ENCODE data around the gene VSX1. TPM values are rescaled to one million over a fixed set of nuclear protein-coding genes. Genes with fewer than 3 reads are reported as not detected.

VSX1 gene
- total and polyA plus RNA-seq, 4 donors: 0.03 to 0.08 TPM; not detected in 2

- TF ChIP-seq SP1 (IDR thresholded peaks at IDR 0.05): no peak
- no peak for TF ChIP-seq REST (IDR thresholded peaks at IDR 0.05)
- TF ChIP-seq NR2F2 (IDR thresholded peaks at IDR 0.05): no peak
- TF ChIP-seq ZBTB33 (IDR thresholded peaks at IDR 0.05): no peak
- no peak for TF ChIP-seq RXRA (IDR thresholded peaks at IDR 0.05)
- TF ChIP-seq FOXA2 (IDR thresholded peaks at IDR 0.05): no peak
- no peak for TF ChIP-seq CTCF (IDR thresholded peaks at IDR 0.05; ENCODE audit: low read depth, low read length, missing input control)
- no peak for TF ChIP-seq RAD21 (IDR thresholded peaks at IDR 0.05)
- no peak for TF ChIP-seq FOXA1 (IDR thresholded peaks at IDR 0.05)
- no peak for TF ChIP-seq TAF1 (conservative IDR thresholded peaks at IDR 0.05)
- TF ChIP-seq HNF4A (conservative IDR thresholded peaks at IDR 0.05): no peak
- no peak for TF ChIP-seq GABPA (IDR thresholded peaks at IDR 0.05 in 1 of 2, conservative IDR thresholded peaks at IDR 0.05 in 1 of 2)
- no peak for TF ChIP-seq JUND (IDR thresholded peaks at IDR 0.05)
- no peak for TF ChIP-seq ATF3 (IDR thresholded peaks at IDR 0.05)
- no peak for TF ChIP-seq YY1 (IDR thresholded peaks at IDR 0.05)
- TF ChIP-seq HNF4G (IDR thresholded peaks at IDR 0.05): no peak
- TF ChIP-seq MAX (IDR thresholded peaks at IDR 0.05): no peak
- no peak for TF ChIP-seq EGR1 (IDR thresholded peaks at IDR 0.05; ENCODE audit: low read depth in 2 of 2)
- Histone ChIP-seq H3K27me3 (ENCODE audit: control insufficient read depth in 4 of 4, insufficient read depth in 4 of 4, low read length in 3 of 4) (no peaks in the 10 kb centered on the region), H3K27ac (ENCODE audit: low read depth in 1 of 2, low read length in 2 of 2) (no peak overlapping the region), H3K4me3 (ENCODE audit: low read depth in 1 of 3, low read length in 3 of 3) (no peak overlapping the region), H3K4me1 (ENCODE audit: control insufficient read depth in 4 of 4, insufficient read depth in 4 of 4, low read length in 3 of 4) (no peaks in the 10 kb centered on the region), H3K9me3 (ENCODE audit: control insufficient read depth in 4 of 4, low read length in 3 of 4) (no peaks in the 10 kb centered on the region), H3K36me3 (ENCODE audit: control insufficient read depth in 4 of 4, insufficient read depth in 3 of 4, low read depth in 1 of 4, low read length in 3 of 4) (no peaks in the 10 kb centered on the region), H3K9ac (ENCODE audit: low read depth in 1 of 2, low read length in 2 of 2) (no peak overlapping the region)
- no peak for DNase-seq (ENCODE audit: low spot score)
- 95% methylated on average over 6 of the region's 6 CpGs for WGBS
Measured at GRCh38 chr20:25129428-25129827, 47.5 kb upstream of the VSX1 start.
